HepG2 (cell line): ENCODE measurements around the gene ACE. TPM values are rescaled to one million over a fixed set of nuclear protein-coding genes. Genes with fewer than 3 reads are reported as not detected.

Experiments used
- AHR ChIP-seq: IDR thresholded peaks from 2 replicates; pipeline ENCODE4 v1.6.1; 2018; ENCODE audit warnings: missing genetic modification reagents, missing compliant biosample characterization
- EHMT2 ChIP-seq: fragments of 200-600 bp; sonication (generic); IDR thresholded peaks from 2 replicates; pipeline ENCODE4 v1.7.0; 2017; ENCODE audit warnings: antibody characterized with exemption, low read depth, low read length, borderline replicate concordance
- HES4 ChIP-seq: sonication (generic); formaldehyde crosslinking; IDR thresholded peaks from 2 replicates; pipeline ENCODE4 v1.9.0; 2021; ENCODE audit warnings: mild to moderate bottlenecking, missing genetic modification reagents, borderline replicate concordance
- HNF4G ChIP-seq, 2 experiments: sonication (generic) in 1 of 2; formaldehyde crosslinking in 1 of 2; IDR thresholded peaks; 2 replicates each; pipeline versions ENCODE4 v1.4.0 to v1.6.1; 2011 to 2020; ENCODE audit warnings: borderline replicate concordance in 2 of 2, low read depth in 2 of 2, mild to moderate bottlenecking in 2 of 2, low read length in 1 of 2, missing genetic modification reagents in 1 of 2, moderate library complexity in 1 of 2
- JARID2 ChIP-seq: sonication (generic); formaldehyde crosslinking; IDR thresholded peaks from 2 replicates; pipeline ENCODE4 v1.8.1; 2023; ENCODE audit warnings: missing genetic modification reagents, inconsistent platforms; ENCODE audit not compliant: insufficient replicate concordance
- LCORL ChIP-seq, 2 experiments: fragments of 450-650 bp in 1 of 2; sonication (generic) in 1 of 2; formaldehyde crosslinking in 1 of 2; IDR thresholded peaks; 2 replicates each; pipeline versions ENCODE4 v1.5.0 to v1.6.1; 2017 to 2020; ENCODE audit warnings: antibody characterized with exemption in 1 of 2, missing genetic modification reagents in 1 of 2
- MED8 ChIP-seq: sonication (generic); formaldehyde crosslinking; IDR thresholded peaks from 2 replicates; pipeline ENCODE4 v1.8.1; 2023; ENCODE audit warnings: mild to moderate bottlenecking, missing genetic modification reagents; ENCODE audit not compliant: insufficient replicate concordance
- MXI1 ChIP-seq: IDR thresholded peaks from 3 replicates; pipeline ENCODE4 v1.6.1; 2012; ENCODE audit warnings: low read depth, low read length, inconsistent platforms, borderline replicate concordance
- NFE2L2 ChIP-seq: fragments of 150-350 bp; IDR thresholded peaks from 2 replicates; pipeline ENCODE4 v1.6.1; 2014; ENCODE audit warnings: low read length
- NFKB2 ChIP-seq: sonication (generic); formaldehyde crosslinking; IDR thresholded peaks from 2 replicates; pipeline ENCODE4 v1.4.0; 2020; ENCODE audit warnings: missing genetic modification reagents, borderline replicate concordance
- NFKBIZ ChIP-seq: IDR thresholded peaks from 2 replicates; pipeline ENCODE4 v1.6.1; 2018; ENCODE audit warnings: missing genetic modification reagents, missing compliant biosample characterization
- NR2C2 ChIP-seq: sonication (generic); formaldehyde crosslinking; IDR thresholded peaks from 2 replicates; pipeline ENCODE4 v1.4.0; 2020; ENCODE audit warnings: missing genetic modification reagents, mild to moderate bottlenecking, moderate library complexity, borderline replicate concordance
- SPEN ChIP-seq: sonication (generic); formaldehyde crosslinking; IDR thresholded peaks from 2 replicates; pipeline ENCODE4 v1.5.1; 2020; ENCODE audit warnings: low read depth, mild to moderate bottlenecking, missing genetic modification reagents
- ZC3H13 ChIP-seq: sonication (generic); formaldehyde crosslinking; IDR thresholded peaks from 2 replicates; pipeline ENCODE4 v1.8.1; 2023; ENCODE audit warnings: mild to moderate bottlenecking, missing genetic modification reagents, moderate library complexity
- ZFP1 ChIP-seq: IDR thresholded peaks from 2 replicates; pipeline ENCODE4 v1.6.1; 2016
- ZNF260 ChIP-seq: sonication (generic); formaldehyde crosslinking; IDR thresholded peaks from 2 replicates; pipeline ENCODE4 v1.4.0; 2020; ENCODE audit warnings: missing genetic modification reagents, low read depth, mild to moderate bottlenecking, borderline replicate concordance
- ZNF451 ChIP-seq: sonication (generic); formaldehyde crosslinking; IDR thresholded peaks from 2 replicates; pipeline ENCODE4 v1.5.0; 2020; ENCODE audit warnings: mild to moderate bottlenecking, missing genetic modification reagents
- ZNF552 ChIP-seq: sonication (generic); formaldehyde crosslinking; IDR thresholded peaks from 2 replicates; pipeline ENCODE4 v1.9.0; 2022; ENCODE audit warnings: missing genetic modification reagents, mild to moderate bottlenecking, borderline replicate concordance
- ZNF737 ChIP-seq: sonication (generic); formaldehyde crosslinking; IDR thresholded peaks from 2 replicates; pipeline ENCODE4 v1.5.0; 2020; ENCODE audit warnings: missing genetic modification reagents, mild to moderate bottlenecking, borderline replicate concordance
- ZSCAN20 ChIP-seq: sonication (generic); formaldehyde crosslinking; IDR thresholded peaks from 2 replicates; pipeline ENCODE4 v1.4.0; 2020; ENCODE audit warnings: missing genetic modification reagents, mild to moderate bottlenecking, borderline replicate concordance
- polyA plus RNA-seq, 8 experiments: library from polyadenylated mRNA; depleted of rRNA in 3 of 8; stranded (reverse) in 7 of 8; unstranded in 1 of 8; fragments of >200 nt; fragmentation: Illumina TruSeq in 4 of 8; extraction: Trizol in 4 of 8; gene quantifications; 2 replicates each; pipeline versions ENCODE4 v1.2.1 to v1.2.3, GENCODE V29; 2011 to 2016; ENCODE audit warnings: low read depth in 4 of 8, missing spikeins in 1 of 8, mixed read lengths in 1 of 8; ENCODE audit not compliant: insufficient read depth in 1 of 8
- total RNA-seq, 5 experiments: library from RNA; depleted of rRNA; stranded (reverse); fragments of >200 nt; fragmentation: Illumina TruSeq; extraction: Trizol; gene quantifications; 2 replicates each; pipeline ENCODE4 v1.2.3, GENCODE V29; 2016; ENCODE audit warnings: low read depth in 1 of 5
- TF ChIP-seq, protein P1 (sequence below): sonication (generic); formaldehyde crosslinking; IDR thresholded peaks from 2 replicates; pipeline ENCODE4 v1.4.0; 2020; ENCODE audit warnings: missing genetic modification reagents
- TF ChIP-seq, protein P2 (sequence below): sonication (generic); formaldehyde crosslinking; IDR thresholded peaks from 2 replicates; pipeline ENCODE4 v1.4.0; 2020; ENCODE audit warnings: mild to moderate bottlenecking, missing genetic modification reagents
- TF ChIP-seq, protein P3 (sequence below): sonication (generic); formaldehyde crosslinking; IDR thresholded peaks from 2 replicates; pipeline ENCODE4 v1.4.0; 2020; ENCODE audit warnings: mild to moderate bottlenecking, missing genetic modification reagents

ACE gene
- total and polyA plus RNA-seq, 2 of the 13 experiments (the other 11 are each of a cell fraction or from before 2014, with no cell fraction given): 0.08 to 0.13 TPM

DNA sequence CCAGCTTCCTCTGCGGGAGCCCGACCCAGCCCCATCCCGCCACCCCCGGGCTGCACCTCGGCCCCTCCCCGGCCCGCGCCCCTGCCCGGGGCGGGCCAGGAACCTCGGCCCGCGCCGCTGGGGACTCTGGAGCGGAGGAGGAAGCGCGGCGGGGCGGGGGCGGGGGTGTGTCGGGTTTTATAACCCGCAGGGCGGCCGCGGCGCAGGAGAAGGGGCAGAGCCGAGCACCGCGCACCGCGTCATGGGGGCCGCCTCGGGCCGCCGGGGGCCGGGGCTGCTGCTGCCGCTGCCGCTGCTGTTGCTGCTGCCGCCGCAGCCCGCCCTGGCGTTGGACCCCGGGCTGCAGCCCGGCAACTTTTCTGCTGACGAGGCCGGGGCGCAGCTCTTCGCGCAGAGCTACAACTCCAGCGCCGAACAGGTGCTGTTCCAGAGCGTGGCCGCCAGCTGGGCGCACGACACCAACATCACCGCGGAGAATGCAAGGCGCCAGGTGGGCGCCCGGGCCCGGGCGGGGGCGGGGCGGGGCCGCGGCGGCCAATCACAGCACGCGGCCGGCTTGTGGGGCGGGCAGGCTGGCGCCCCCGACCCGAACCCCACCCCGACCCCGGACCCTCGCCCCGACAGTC is at the start of gene ACE (continued):
- no peak for TF ChIP-seq NFE2L2
- TF ChIP-seq, protein P1, sequence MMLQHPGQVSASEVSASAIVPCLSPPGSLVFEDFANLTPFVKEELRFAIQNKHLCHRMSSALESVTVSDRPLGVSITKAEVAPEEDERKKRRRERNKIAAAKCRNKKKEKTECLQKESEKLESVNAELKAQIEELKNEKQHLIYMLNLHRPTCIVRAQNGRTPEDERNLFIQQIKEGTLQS (CRISPR knock-in tag): no peak
- TF ChIP-seq MXI1: no peak
- TF ChIP-seq JARID2 (CRISPR knock-in tag): no peak
- no peak for TF ChIP-seq MED8 (CRISPR knock-in tag)
- TF ChIP-seq HNF4G (IDR thresholded peaks at IDR 0.05; ENCODE audit: borderline replicate concordance, low read depth, low read length): 0 out of 2 replicates have a peak, but pooled peaks have one; percentile 5
- no peak for TF ChIP-seq HNF4G (CRISPR knock-in tag; IDR thresholded peaks at IDR 0.05; ENCODE audit: borderline replicate concordance, low read depth)
- TF ChIP-seq, protein P2, sequence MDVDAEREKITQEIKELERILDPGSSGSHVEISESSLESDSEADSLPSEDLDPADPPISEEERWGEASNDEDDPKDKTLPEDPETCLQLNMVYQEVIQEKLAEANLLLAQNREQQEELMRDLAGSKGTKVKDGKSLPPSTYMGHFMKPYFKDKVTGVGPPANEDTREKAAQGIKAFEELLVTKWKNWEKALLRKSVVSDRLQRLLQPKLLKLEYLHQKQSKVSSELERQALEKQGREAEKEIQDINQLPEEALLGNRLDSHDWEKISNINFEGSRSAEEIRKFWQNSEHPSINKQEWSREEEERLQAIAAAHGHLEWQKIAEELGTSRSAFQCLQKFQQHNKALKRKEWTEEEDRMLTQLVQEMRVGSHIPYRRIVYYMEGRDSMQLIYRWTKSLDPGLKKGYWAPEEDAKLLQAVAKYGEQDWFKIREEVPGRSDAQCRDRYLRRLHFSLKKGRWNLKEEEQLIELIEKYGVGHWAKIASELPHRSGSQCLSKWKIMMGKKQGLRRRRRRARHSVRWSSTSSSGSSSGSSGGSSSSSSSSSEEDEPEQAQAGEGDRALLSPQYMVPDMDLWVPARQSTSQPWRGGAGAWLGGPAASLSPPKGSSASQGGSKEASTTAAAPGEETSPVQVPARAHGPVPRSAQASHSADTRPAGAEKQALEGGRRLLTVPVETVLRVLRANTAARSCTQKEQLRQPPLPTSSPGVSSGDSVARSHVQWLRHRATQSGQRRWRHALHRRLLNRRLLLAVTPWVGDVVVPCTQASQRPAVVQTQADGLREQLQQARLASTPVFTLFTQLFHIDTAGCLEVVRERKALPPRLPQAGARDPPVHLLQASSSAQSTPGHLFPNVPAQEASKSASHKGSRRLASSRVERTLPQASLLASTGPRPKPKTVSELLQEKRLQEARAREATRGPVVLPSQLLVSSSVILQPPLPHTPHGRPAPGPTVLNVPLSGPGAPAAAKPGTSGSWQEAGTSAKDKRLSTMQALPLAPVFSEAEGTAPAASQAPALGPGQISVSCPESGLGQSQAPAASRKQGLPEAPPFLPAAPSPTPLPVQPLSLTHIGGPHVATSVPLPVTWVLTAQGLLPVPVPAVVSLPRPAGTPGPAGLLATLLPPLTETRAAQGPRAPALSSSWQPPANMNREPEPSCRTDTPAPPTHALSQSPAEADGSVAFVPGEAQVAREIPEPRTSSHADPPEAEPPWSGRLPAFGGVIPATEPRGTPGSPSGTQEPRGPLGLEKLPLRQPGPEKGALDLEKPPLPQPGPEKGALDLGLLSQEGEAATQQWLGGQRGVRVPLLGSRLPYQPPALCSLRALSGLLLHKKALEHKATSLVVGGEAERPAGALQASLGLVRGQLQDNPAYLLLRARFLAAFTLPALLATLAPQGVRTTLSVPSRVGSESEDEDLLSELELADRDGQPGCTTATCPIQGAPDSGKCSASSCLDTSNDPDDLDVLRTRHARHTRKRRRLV (CRISPR knock-in tag): no peak
- no peak for TF ChIP-seq AHR
- TF ChIP-seq HES4 (CRISPR knock-in tag): 0 out of 2 replicates have a peak, but pooled peaks have one; percentile 25
- TF ChIP-seq ZNF451 (CRISPR knock-in tag): no peak
- no peak for TF ChIP-seq NR2C2 (CRISPR knock-in tag)
- TF ChIP-seq, protein P3, sequence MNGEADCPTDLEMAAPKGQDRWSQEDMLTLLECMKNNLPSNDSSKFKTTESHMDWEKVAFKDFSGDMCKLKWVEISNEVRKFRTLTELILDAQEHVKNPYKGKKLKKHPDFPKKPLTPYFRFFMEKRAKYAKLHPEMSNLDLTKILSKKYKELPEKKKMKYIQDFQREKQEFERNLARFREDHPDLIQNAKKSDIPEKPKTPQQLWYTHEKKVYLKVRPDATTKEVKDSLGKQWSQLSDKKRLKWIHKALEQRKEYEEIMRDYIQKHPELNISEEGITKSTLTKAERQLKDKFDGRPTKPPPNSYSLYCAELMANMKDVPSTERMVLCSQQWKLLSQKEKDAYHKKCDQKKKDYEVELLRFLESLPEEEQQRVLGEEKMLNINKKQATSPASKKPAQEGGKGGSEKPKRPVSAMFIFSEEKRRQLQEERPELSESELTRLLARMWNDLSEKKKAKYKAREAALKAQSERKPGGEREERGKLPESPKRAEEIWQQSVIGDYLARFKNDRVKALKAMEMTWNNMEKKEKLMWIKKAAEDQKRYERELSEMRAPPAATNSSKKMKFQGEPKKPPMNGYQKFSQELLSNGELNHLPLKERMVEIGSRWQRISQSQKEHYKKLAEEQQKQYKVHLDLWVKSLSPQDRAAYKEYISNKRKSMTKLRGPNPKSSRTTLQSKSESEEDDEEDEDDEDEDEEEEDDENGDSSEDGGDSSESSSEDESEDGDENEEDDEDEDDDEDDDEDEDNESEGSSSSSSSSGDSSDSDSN (CRISPR knock-in tag): no peak
- no peak for TF ChIP-seq LCORL (IDR thresholded peaks at IDR 0.05)
- TF ChIP-seq LCORL (CRISPR knock-in tag; IDR thresholded peaks at IDR 0.05): no peak
- no peak for TF ChIP-seq ZC3H13 (CRISPR knock-in tag)
- no peak for TF ChIP-seq EHMT2
- TF ChIP-seq NFKBIZ: no peak
- no peak for TF ChIP-seq ZFP1 (CRISPR knock-in tag)
- no peak for TF ChIP-seq NFKB2 (CRISPR knock-in tag)
- 0 out of 2 replicates have a peak, but pooled peaks have one; percentile 3 for TF ChIP-seq SPEN (CRISPR knock-in tag)
- no peak for TF ChIP-seq ZNF552 (CRISPR knock-in tag)
- no peak for TF ChIP-seq ZNF737 (CRISPR knock-in tag)
- TF ChIP-seq ZSCAN20 (CRISPR knock-in tag): no peak
- TF ChIP-seq ZNF260: no peak
